Fibroblast of skin of scalp (primary cell): Measurements from ENCODE around the gene SCCPDH.

Experiments used
- DNase-seq: peaks from one replicate; pipeline ENCODE4 v3.0.0-alpha.2; 2013

SCCPDH gene

GRCh38 chr1:246786606-246787238 lies 62.5 kb downstream of the SCCPDH start:
- no peak for DNase-seq

GRCh38 chr1:246787781-246788513 lies 63.7 kb downstream of the SCCPDH start:
- DNase-seq: no peak

- peak; percentile 30 for DNase-seq
Measured at GRCh38 chr1:246788895-246789338, 64.7 kb downstream of the SCCPDH start.

GRCh38 chr1:246789454-246790339 lies 65.5 kb downstream of the SCCPDH start:
- no peak for DNase-seq

GRCh38 chr1:246790364-246790763 lies 66.2 kb downstream of the SCCPDH start:
- no peak for DNase-seq

GRCh38 chr1:246790833-246791232 lies 66.6 kb downstream of the SCCPDH start:
- no peak for DNase-seq

- no peak for DNase-seq
Measured at GRCh38 chr1:246791303-246791918, 67.2 kb downstream of the SCCPDH start.

- no peak for DNase-seq
Measured at GRCh38 chr1:246792603-246793002, 68.4 kb downstream of the SCCPDH start.

- DNase-seq: no peak
Measured at GRCh38 chr1:246793356-246793896, 69.2 kb downstream of the SCCPDH start.

- DNase-seq: no peak
Measured at GRCh38 chr1:246794048-246794827, 70.0 kb downstream of the SCCPDH start.

- DNase-seq: peak; percentile 44
Measured at GRCh38 chr1:246794828-246795671, 70.8 kb downstream of the SCCPDH start.

- no peak for DNase-seq
Measured at GRCh38 chr1:246795906-246796694, 71.9 kb downstream of the SCCPDH start.

- DNase-seq: no peak
Measured at GRCh38 chr1:246797157-246797556, 72.9 kb downstream of the SCCPDH start.

GRCh38 chr1:246797597-246797996 lies 73.4 kb downstream of the SCCPDH start:
- DNase-seq: no peak

- no peak for DNase-seq
Measured at GRCh38 chr1:246798107-246798506, 73.9 kb downstream of the SCCPDH start.

- no peak for DNase-seq
Measured at GRCh38 chr1:246798606-246799496, 74.6 kb downstream of the SCCPDH start.

GRCh38 chr1:246800356-246800755 lies 76.1 kb downstream of the SCCPDH start:
- DNase-seq: no peak

- no peak for DNase-seq
Measured at GRCh38 chr1:246800756-246801155, 76.5 kb downstream of the SCCPDH start.
